Measurements from ENCODE around the gene LCN6.

LCN6 gene

GRCh38 chr9:136741883-136742571 lies 6.3 kb downstream of the LCN6 start:
- DNase-seq: no peak

DNA sequence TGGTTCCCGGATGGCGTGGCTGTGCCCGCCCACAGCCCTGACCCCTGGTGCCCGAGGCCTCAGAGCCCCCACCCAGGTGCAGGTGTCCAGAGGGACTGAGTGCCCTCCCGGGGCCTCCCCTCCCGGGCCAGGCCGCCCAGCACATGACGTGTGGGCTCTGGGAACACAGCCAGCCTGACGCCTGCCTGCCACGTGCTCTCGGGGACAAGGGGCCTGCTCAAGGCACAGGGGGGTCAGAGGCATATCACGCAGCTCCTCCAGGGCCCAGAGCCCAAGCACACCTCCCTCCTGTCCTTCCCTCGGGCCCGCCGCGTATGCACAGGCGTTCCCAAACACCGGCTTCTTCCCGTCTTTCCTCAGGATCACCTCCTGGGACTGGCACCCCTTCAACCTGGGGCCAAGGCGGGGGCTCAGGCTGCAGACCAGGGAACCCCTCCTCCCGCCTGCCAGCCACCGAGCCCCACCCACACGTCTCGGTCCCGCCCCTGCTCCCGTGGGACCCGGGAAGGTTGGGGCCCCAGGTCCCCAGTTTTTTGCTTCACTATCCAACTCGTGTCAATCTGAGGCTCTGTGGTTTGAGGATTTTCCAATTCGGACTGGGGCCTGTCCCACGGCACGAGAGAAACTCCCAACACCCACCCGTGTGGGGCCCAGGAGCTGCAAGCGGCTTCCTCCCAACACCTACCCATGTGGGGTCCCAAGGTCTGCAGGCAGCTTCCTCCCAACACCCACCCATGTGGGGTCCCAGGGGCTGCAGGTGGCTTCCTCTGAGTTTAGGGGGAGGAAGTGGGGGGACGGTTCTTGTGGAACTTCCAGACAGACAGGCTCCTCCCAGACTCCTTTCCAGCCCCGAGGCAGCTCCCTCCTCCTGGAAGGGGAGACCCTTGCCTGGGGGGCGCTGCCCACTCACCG lies 7.1 kb downstream of the LCN6 start:
- no peak for DNase-seq

DNA sequence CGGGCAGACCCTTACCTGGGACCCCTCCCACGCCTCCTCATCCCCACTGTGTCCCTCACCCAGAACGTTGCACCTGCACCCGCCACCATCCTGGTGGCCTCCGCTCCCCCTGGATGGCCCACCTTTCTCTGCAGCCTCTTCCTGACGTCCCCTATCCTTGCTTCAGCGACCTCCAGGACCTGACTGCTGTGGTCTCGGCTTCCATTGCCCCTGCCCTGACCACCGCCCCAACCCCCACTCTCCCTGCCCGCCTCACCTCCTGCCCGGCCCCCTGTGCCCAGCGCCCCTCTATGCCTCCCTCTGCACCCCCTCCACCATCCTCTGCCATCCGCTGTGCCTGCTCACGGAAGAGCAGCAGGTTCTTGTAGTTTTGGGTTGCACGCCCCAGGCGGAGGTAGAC lies 7.8 kb downstream of the LCN6 start:
- DNase-seq: no peak

GRCh38 chr9:136740069-136740468 lies 8.3 kb downstream of the LCN6 start:
- DNase-seq: no peak

- no peak for DNase-seq
These were observed 8.8 kb downstream of the LCN6 start for GRCh38 chr9:136739509-136739908.

DNA sequence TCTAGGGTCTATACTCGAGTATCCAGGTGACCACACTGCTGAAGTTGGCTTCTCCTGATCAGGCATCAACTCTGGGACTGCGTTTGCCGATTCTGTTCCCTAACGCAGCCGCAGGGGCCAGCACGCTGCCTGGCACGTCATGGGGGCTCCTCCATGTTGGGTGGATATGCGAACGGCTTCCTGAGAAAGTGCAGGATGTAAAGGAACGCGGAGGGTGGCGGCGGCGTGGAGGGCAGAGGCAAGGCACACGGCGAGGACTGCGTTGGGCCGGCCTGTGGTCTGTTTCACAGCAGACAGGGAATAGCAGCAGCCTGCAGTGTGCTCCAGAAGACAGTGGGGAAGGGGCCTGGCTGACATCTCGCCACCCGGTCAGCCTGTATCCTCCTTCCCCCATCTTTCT lies 9.4 kb downstream of the LCN6 start:
- DNase-seq: no peak

GRCh38 chr9:136735812-136736480 lies 12.4 kb downstream of the LCN6 start:
- DNase-seq: no peak

- DNase-seq: no peak
These were observed 13.4 kb downstream of the LCN6 start for GRCh38 chr9:136734837-136735496.

GRCh38 chr9:136733611-136734010 lies 14.7 kb downstream of the LCN6 start:
- no peak for DNase-seq

DNA sequence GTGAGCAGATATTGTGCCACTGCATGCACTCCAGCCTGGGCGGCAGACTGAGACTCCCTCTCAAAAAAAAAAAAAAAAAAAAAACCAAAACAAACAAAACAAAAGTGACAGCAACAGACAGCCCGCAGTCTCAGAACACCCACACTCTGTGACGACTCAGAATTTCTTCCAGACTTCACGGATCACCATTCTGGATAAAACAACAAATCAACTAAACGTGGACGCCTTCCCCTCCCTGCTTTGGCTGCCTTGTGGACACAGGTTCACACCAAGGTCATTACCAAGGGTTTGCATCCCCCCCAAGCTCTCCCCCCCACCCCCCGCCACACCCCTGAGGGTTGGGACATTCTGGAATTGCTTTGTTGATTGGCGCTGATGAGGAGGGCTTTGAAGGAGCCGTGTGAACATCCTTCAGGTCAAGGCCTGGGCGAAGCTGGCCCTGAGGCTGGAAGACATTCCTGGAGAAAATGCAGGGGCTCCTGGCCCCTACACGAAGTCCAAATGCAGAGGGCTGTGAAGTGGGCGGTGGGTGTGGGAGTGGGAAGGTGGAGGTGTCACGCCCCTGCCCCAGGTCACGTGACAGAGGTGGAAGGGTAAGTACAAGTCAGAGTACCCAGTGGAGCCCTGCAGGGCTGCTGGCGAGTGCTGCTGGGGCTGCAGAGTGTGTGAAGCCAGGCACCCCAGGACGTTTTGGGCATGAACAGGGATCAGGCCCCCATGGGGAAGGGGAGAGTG lies 15.7 kb downstream of the LCN6 start:
- no peak for DNase-seq

DNA sequence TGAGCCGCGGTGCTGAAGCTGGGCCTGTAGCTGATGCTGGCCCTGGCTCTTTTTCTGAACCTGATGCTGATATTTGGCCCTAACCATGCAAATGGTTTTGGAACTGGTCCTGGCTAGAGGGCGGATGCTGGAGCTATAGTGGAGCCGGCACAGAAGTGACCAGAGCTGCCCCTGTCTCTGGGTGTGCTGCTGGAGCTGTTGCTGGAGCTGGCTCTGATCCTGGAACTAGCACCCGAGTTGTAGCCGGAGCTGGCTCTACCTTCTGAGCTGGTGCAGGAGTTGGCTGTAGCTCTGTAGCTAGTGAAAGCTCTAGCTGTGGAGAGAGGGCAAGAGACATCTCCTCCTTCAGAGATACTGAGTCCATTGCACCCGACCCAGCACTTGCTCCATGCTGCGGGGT lies 18.4 kb downstream of the LCN6 start:
- DNase-seq: no peak

DNA sequence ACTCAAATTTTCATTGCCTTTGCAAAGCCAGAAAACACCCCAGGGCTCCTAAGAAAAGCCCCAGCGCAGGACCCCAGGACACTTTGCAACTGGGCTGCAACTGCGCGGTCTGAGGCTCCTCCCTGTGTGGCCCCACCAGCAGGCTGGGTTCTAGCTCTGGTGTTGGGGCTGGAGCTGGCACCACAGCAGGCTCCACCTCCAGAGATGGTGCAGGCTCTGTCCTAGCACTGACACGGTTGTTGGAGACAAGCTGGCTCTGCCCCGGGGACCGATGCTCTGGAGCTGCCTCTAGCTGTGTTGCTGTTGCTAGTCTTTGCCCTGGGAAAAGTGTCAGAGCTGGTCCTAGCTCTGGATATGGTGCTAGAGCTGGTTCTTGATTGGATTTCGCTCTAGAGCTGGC lies 19.2 kb downstream of the LCN6 start:
- DNase-seq: no peak

GRCh38 chr9:136728548-136729123 lies 19.7 kb downstream of the LCN6 start:
- DNase-seq: no peak

DNA sequence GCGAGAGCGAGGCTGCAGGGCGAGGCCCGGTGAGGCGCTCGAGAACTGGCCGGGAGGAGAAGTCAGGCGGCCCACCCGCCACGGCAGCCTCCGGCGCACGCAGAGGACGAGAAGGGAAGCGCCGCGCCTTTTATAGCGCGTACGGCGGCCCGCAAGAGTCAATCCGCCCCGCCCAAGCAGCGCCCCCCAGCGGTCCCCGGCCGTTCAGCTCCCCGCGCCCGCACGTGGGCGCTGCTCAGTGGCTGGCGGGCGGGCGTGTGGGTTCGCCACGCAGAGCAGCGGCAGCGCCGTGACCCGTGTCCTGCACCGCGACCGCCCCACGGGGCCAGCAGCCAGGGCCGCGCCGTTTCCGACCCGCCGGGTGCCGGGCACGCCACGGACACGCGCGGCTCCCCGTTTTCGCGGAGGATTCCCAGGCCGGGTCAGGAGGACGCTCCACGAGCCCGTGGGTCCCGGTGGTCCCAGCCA lies 20.2 kb downstream of the LCN6 start:
- DNase-seq: peak; percentile 76 to 87

DNA sequence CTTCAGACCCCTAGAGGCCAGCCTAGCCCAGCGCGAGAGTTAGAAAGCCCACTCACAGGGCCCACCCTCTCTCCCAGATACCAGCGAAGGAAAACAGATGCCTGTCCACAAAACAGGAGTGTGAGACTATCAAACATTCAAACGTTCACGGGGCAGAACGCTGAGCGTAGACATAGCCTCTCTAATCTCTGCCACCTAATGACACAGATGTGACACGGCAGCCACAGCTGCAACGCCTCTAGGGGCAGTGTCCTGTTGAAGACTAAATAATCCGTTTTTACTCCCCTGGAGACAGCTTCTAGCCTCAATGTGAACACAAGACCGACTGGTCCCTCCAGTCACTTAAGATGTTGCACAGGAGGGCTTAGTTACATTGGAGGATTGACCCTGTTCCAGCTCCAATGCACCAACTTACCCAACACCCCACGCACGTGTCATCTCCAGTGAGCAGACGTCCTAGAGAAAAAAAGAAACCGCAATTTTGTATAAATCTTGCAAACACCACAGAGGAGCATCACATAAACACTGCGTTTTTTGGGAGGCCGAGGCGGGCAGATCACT lies 21.6 kb downstream of the LCN6 start:
- DNase-seq: peak; percentile 41 to 75

DNA sequence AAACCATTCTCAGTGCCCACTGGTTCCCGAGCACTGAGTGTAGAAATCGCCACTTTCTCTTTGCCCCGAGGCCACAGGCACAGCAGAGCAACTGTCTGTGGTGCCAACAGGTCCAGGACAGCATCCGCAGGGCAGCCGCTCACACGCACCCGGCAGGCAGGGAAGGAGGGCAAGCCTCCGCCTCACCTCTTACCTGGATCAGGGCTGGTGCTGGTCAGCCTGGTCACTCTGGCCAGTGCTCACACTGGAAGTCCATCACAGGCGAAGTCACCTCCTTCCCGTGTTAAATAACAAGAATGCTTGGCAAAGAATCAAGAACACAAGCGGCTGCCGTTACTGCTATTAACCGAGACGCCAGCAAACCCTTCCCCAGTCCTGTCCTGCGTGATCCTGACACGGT lies 22.2 kb downstream of the LCN6 start:
- no peak for DNase-seq

DNA sequence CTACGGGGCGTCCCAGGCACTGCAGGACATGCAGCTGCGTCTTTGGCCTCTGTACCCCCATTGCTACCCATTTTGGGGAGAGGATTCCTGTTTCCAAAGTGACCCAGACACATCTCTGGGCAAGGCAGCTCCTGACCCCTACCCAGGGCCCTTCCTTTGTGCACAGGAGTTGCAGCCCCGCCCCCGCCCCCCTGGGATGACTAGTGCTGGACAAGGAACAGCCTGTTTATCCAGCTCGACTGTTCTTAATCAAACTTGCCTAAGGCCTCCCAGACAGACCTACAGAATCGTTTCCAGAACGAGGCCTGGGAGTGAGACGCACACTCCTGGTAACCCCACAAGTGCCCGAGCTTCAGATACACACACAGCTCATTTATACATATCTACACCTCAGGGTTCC lies 22.7 kb downstream of the LCN6 start:
- DNase-seq: no peak

DNA sequence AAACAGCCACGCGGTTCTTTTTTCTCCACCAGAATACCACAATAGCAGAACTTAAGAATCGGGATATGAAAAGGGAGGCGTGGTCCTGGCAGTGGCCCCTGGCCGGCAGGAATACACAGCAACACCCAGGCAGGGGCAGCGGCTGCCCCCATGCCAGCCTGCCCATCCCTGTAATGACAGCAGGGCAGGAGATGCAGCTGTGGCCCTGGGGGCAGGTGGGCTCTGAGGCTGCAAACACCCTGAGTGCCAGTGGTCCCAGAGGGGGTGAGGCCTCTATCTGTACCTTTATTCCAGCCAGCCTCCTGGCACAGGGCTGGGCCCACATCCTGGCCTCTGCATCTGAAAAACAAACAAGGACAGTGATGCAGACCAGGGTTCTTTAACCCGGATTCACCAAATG lies 23.6 kb downstream of the LCN6 start:
- no peak for DNase-seq

- DNase-seq: no peak
These were observed 24.3 kb downstream of the LCN6 start for GRCh38 chr9:136723989-136724388.

- DNase-seq: peak in 1 of 2 experiments; percentile 34
These were observed 24.9 kb downstream of the LCN6 start for GRCh38 chr9:136723362-136723976.

GRCh38 chr9:136722969-136723356 lies 25.4 kb downstream of the LCN6 start:
- DNase-seq: peak in 1 of 2 experiments; percentile 52

Measured in NCI-H524 (cell line).